C4-2B (cell line): ENCODE data around the gene PLXND1.

Experiments used
- H3K27ac ChIP-seq: fragments of 450-650 bp; 2 replicates; pipeline ENCODE4 v1.5.1; 2017
- CTCF ChIP-seq: fragments of 450-650 bp; conservative IDR thresholded peaks from 2 replicates; pipeline ENCODE4 v1.5.1; 2017; ENCODE audit warnings: mild to moderate bottlenecking
- ZFX ChIP-seq: fragments of 450-650 bp; IDR thresholded peaks from 2 replicates; pipeline ENCODE4 v1.6.1; 2017

Gene PLXND1

DNA sequence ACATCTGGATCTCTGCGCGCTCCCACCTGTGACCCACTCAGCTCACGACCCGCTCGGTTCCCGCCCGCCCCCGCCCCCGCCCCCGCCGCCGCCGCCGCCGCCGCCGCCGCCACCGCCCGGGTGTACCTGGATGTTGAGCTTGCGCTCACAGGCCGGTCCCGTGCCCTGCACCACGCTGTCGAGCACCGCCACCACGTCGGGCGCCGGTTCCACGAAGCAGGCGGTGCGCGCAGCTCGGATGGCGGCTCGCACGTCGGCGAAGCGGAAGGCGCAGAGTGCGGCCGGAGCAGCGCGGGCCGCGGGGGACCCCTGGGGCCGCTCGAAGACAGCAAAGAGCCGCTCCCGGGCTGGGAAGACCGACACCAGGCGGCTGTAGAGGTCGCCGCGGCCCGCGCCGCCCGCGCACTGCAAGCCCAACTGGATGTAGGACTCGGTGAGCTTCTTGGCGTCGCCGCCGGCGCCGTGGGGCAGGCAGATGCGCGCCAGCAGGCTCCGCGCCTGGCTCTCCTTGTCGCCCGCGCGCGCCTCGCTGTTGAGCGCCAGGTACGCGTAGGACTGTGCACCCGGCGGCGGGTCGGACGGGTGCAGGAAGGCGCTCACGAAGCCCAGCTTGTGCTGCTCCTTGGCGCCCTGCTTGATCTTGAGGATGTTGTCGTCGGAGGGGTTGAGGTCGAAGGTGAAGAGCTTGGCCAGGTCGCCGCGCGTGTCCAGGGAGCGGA lies 1.1 kb downstream of the PLXND1 start:
- no peak overlapping the region for H3K27ac ChIP-seq
- no peak for TF ChIP-seq ZFX
- TF ChIP-seq CTCF: no peak

DNA sequence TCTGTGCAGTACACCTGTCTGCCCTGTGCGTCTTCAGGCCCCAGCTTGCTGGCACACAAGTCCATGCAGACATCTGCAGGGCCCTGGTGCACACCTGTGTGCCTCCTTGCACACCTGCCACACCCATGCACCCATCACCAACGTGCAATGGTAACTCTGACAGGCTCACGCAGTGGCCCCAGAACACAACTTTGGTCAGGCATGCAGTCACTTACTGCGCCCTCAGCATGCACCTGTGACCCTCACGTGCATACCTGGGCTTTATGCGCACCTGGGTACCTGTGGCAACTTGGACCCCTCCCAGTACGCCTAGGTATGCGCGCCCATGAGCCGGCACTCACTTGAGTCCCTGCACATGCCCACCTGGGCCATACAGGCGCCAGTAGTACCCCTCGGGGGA lies 1.7 kb downstream of the PLXND1 start:
- TF ChIP-seq ZFX (no peak), CTCF (no peak)
- H3K27ac ChIP-seq: no peak overlapping the region

DNA sequence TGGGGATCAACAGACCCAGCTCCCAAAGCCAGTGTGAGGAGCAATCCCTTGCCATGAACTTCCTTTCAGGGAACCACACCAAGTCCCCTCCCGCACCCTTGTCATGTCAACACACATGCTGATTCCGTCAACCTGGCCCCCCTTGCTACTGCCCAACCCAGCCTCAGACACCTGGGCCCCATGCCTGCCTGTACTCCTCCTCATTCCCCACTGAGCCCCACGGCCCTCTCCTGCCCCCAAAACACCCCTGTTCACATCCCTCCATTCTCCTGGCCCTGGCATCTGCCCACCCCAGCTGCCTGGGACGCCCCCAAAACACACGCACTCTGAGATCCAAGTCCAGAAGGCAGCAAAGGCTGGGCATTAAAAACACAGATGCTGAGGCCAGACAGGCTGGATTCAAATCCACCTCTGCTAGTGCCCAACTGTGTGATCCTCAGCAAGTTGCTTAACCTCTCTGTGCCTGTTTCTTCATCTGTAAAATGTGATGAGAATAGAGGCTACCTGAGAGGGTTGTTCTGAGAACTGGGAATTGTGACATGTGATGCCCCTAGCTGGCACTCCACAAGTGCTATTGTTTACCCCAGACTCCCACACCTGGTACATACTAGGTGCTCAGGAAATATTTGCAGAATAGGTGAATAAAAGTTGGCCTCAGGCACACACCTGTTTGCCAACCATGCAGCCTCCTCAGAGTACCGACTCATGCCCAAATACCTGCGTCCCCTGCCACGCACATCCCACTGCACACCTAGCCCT lies 2.3 kb downstream of the PLXND1 start:
- H3K27ac ChIP-seq: no peak overlapping the region
- no peak for TF ChIP-seq ZFX
- no peak for TF ChIP-seq CTCF

DNA sequence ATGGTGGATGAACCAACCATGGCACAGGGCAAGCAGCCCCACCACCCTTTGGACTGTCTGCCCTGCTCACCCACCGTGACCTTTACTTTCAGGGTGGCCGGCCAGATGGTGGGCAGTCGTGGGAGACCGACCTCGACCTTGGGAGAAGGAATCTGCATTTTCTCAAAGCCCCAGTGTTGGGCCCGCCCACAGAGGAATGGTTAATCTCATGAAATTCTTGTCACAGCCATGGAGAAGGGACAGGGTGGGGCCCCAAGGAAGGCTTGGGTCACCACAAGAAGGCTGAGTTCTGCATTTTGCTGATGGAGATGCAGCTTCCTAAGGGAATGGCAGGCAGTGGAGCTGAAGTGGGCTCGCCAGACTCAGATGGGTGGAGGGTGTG lies 2.9 kb downstream of the PLXND1 start:
- no peak overlapping the region for H3K27ac ChIP-seq
- TF ChIP-seq ZFX (no peak), CTCF (no peak)

DNA sequence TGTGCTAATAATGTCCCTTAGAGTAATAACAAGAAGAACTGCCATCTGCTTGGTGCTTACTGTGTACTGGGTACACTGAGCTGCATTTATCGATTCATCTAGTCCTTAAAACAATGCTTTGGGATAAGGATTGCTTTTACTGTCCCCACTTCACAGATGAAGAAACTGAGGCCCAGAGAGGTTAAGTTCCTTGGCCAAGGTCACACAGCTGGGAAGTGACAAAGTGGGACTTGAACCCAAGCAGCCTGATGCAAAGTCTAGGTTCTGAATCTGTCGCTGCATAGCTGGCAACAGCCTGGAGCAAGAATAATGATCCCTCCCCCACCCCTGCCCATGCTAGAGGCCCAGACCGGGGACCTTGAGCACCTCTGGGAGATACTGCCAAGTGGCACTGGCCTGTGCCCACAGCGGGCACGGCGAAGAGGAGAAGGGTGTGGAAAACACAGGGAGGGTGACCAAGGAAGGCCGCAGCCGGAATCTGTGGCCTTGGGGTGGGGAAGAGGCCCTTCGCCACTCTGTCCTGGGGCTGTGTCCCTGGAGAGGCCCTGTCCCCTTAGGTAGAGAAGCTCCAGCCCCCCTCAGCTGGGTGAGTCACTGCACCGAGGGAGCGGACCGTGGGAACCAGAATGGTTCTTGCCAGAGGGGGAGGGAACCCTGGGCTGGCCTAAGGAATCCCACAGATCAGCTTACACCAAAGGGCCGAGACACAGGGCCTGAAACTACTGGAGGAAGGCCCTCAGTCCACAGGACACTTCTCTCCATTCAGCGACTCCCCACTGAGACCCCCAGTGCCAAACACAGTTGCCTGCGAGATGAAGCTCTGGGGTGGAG lies 3.5 kb downstream of the PLXND1 start:
- no peak overlapping the region for H3K27ac ChIP-seq
- no peak for TF ChIP-seq CTCF
- TF ChIP-seq ZFX: no peak

DNA sequence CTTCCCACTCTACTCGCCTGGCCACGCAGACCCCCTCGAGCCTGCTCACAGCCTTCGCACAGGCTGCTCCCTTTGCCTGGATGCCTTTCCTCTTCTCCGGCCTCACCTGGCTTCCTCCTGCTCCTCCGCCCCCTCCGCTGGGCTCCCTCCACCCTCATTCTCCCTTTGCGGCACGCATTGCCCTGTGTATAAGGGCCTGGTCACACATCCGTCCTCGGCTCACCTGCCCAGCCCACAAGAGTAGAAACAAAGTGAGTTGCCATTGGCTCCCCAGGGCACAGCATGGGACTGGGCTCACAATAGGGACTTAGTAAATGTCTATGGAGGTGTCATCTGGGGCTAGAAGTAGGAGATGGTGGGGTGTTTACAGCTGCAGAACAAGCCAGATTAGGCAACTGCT lies 4.2 kb downstream of the PLXND1 start:
- H3K27ac ChIP-seq: no peak overlapping the region
- TF ChIP-seq CTCF (no peak), ZFX (no peak)

- no peak overlapping the region for H3K27ac ChIP-seq
- TF ChIP-seq CTCF (no peak), ZFX (no peak)
Observed at GRCh38 chr3:129601713-129602112, 4.8 kb downstream of the PLXND1 start.
